Heart left ventricle (tissue), 16 donors: ENCODE measurements around the gene PLCB1. TPM values are rescaled to one million over a fixed set of nuclear protein-coding genes. Genes with fewer than 3 reads are reported as not detected.
A peak's percentile ranks its signal among the peaks of the same experiment; 100 is the strongest.

Source experiments
- ATAC-seq, 4 donors: fragments of 200-7000 bp; cut with Tn5 transposase; one replicate each; pipeline ENCODE4 v1.9.1; 2020 to 2022; ENCODE audit warnings: moderate library complexity in 4 of 4, mild to moderate bottlenecking in 3 of 4, moderate number of reproducible peaks in 1 of 4
- DNase-seq, 5 donors: peaks; one replicate each; pipeline ENCODE4 v3.0.0-alpha.2; 2020
- H3K27ac ChIP-seq, 12 donors: fragments of 200-600 bp; sonication (generic) in 4 of 12; one replicate each; pipeline versions ENCODE4 v1.5.0 to v1.8.0; 2016 to 2022; ENCODE audit warnings: mild to moderate bottlenecking in 2 of 12
- H3K27me3 ChIP-seq, 9 donors: fragments of 200-600 bp; sonication (generic) in 2 of 9; one replicate each; pipeline versions ENCODE4 v1.5.1 to v1.8.0; 2016 to 2022; ENCODE audit warnings: mild to moderate bottlenecking in 3 of 9
- H3K36me3 ChIP-seq, 9 donors: fragments of 200-600 bp; sonication (generic) in 2 of 9; one replicate each; pipeline versions ENCODE4 v1.5.0 to v1.8.0; 2018 to 2022; ENCODE audit warnings: mild to moderate bottlenecking in 2 of 9
- H3K4me1 ChIP-seq, 12 donors: fragments of 200-600 bp; sonication (generic) in 4 of 12; one replicate each; pipeline versions ENCODE4 v1.5.0 to v1.8.0; 2016 to 2022; ENCODE audit warnings: mild to moderate bottlenecking in 3 of 12
- H3K4me3 ChIP-seq, 12 donors: fragments of 200-600 bp; sonication (generic) in 4 of 12; one replicate each; pipeline versions ENCODE4 v1.5.0 to v1.8.0; 2017 to 2022; ENCODE audit warnings: mild to moderate bottlenecking in 9 of 12, moderate library complexity in 4 of 12
- H3K9me3 ChIP-seq, 12 donors: fragments of 200-600 bp; sonication (generic) in 4 of 12; one replicate each; pipeline versions ENCODE4 v1.5.0 to v1.8.0; 2016 to 2022; ENCODE audit warnings: mild to moderate bottlenecking in 1 of 12
- POLR2A ChIP-seq, 2 donors: fragments of 450-650 bp; IDR thresholded peaks; one replicate each; pipeline ENCODE4 v1.6.1; 2017; ENCODE audit warnings: antibody characterized with exemption in 2 of 2, mild to moderate bottlenecking in 2 of 2, moderate library complexity in 2 of 2
- WGBS, 4 donors: extraction: QIAGEN DNeasy Blood & Tissue Kit in 2 of 4; methylation state at CpG; one replicate each; pipeline versions ENCODE4 v1.1.5 to v1.1.7; 2013 to 2018; 5-methylcytosine and 5-hydroxymethylcytosine counted together
- intact Hi-C, 10 donors: fragments of 100-400 bp; cut with DNase I; formaldehyde crosslinking; loops; one replicate each; pipeline versions ENCODE4 v1.11.1 to v1.14.2; 2022
- polyA plus RNA-seq, 2 donors: library from polyadenylated mRNA; stranded (reverse); fragments of 200-250 nt; gene quantifications; one replicate each; pipeline ENCODE4 v1.2.3, GENCODE V29; 2013
- total RNA-seq, 9 donors: library from RNA; depleted of rRNA in 2 of 9; stranded (reverse); fragments of >200 nt in 2 of 9; fragmentation: NEBNext Ultra II Directional in 3 of 9; extraction: Animal tissue kit (Norgen Biotek cat#: 25700) in 3 of 9; gene quantifications; one replicate each; pipeline versions ENCODE4 v1.1.0 to v1.2.4, GENCODE V29; 2016 to 2023
- TF ChIP-seq, protein P1 (sequence below), 12 donors: fragments of 200-600 bp; sonication (generic) in 4 of 12; IDR thresholded peaks; one replicate each; pipeline versions ENCODE4 v1.5.0 to v1.8.0; 2018 to 2022; ENCODE audit warnings: antibody characterized with exemption in 12 of 12, mild to moderate bottlenecking in 5 of 12
- donor health status: ischemic (EF 13 %, LVEDD 7.1; RV severe dilation, severe dysfunction).
- donor health status: healthy with polysubstance abuse.
- donor health status: DM: no; HTN: yes; CAD: no.
- donor health status: DM: no; HTN: no; CAD: no.
- donor health status: ischemic (EF 25% LVEDD 6.9; RV normal size, moderate dysfunction).
- donor health status: ischemic (EF 25% LVEDD 5.7; RV mildly dilated, moderate dysfunction).
- donor health status: healthy.
- donor health status: DM: yes; HTN: yes; CAD: no.
- donor health status: ischemic (EF 35%, LVEDD 5.7; RV mildly dilated, moderate dysfunction).
- donor health status: nonischemic (EF 11% LVEDD 7.7; RV severe dilation, severe dysfunction).
- donor health status: DM: yes; HTN: yes; CAD: no.
- donor health status: PGD.
- donor health status: ischemic (EF 29% LVEDD 5.4; RV normal size, mild dysfunction).
- donor health status: nonischemic (EF 23%, LVEDD 6.1; RV moderate dilation, normal function).

Gene PLCB1
- total and polyA plus RNA-seq, 11 donors, result 2.5 to 12.1 (median 7.4) TPM

DNA sequence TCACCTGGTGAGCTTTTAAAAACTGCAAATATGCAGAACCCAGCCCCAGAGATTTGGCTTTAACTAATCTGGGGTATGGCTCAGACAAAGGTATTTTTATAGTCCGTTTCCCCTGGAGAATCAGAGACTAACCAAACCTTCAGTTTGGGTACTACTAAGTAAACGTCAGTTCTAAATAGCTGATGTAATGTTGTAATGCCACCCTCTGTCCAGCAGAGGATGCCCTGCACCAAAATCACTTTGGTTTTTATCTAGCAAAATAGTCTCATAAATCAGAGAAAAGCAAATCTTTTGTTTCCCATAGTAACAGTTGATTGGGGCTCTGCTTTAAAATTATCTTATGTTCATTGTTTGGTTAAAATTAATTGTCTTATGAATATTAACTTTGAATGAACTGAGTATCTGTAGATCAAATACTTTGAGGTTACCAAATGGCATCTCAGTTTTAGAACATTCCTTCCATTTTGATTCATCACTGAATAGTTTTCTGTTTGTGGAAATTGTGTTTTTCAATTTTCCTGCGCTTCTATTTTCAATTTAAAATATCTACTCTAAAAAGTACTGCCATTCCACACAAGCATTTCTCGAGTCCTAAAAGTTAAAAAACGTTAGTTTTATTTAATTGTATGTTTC lies 658.5 kb downstream of the PLCB1 start:
- Histone ChIP-seq H3K27ac (no peak overlapping the region), H3K36me3 (peaks cover 0 to 9% (median 0%) of the 10 kb centered on the region in 9 donors), H3K27me3 (no peaks in the 10 kb centered on the region), H3K4me3 (no peak overlapping the region), H3K9me3 (no peaks in the 10 kb centered on the region), H3K4me1 (peaks cover 0 to 8% (median 0%) of the 10 kb centered on the region in 12 donors)
- intact Hi-C loops, result loop anchor here in 8 of 10 donors (1.0 to 10.0 kb wide), 13 partner anchors 57 to 604 kb away; partner anchors contain the start of gene PLCB4 (in 2 of the 8)
- no peak for TF ChIP-seq POLR2A (IDR thresholded peaks at IDR 0.05)
- TF ChIP-seq, protein P1, sequence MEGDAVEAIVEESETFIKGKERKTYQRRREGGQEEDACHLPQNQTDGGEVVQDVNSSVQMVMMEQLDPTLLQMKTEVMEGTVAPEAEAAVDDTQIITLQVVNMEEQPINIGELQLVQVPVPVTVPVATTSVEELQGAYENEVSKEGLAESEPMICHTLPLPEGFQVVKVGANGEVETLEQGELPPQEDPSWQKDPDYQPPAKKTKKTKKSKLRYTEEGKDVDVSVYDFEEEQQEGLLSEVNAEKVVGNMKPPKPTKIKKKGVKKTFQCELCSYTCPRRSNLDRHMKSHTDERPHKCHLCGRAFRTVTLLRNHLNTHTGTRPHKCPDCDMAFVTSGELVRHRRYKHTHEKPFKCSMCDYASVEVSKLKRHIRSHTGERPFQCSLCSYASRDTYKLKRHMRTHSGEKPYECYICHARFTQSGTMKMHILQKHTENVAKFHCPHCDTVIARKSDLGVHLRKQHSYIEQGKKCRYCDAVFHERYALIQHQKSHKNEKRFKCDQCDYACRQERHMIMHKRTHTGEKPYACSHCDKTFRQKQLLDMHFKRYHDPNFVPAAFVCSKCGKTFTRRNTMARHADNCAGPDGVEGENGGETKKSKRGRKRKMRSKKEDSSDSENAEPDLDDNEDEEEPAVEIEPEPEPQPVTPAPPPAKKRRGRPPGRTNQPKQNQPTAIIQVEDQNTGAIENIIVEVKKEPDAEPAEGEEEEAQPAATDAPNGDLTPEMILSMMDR (IDR thresholded peaks at IDR 0.05), result peak; percentile 86 to 100 (median 94)
- DNase-seq, result peak in 3 of 5 donors; percentile 19 to 38 (median 37)
- ATAC-seq, result peak in 1 of 4 donors; percentile 50
- WGBS, 4 donors, result 52 to 55% (median 53%) methylated on average over 5 of the region's 5 CpGs

DNA sequence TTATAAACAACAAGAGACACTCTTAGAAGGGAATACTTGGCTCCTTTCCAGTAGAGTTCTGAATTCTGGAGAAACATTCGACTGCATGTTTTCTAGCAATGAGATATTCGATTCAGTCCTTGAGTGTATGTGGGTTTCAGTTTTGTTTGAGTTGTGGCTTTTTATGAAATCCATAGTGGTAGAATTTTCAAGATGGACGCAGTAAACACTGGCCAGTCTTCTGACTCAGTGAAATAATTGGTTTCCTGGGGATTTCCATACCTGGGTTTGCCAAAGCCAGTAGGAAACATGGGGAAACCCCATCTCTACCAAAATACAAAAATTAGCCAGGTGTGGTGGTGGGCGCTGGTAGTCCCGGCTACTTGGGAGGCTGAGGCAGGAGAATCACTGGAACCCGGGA lies 663.3 kb downstream of the PLCB1 start:
- no peak for DNase-seq
- Histone ChIP-seq H3K4me3 (no peak overlapping the region), H3K9me3 (no peaks in the 10 kb centered on the region), H3K27me3 (no peaks in the 10 kb centered on the region), H3K27ac (no peak overlapping the region), H3K36me3 (peaks cover 0 to 4% (median 0%) of the 10 kb centered on the region in 9 donors), H3K4me1 (peaks cover 0 to 20% (median 5%) of the 10 kb centered on the region in 12 donors)
- ATAC-seq, result no peak
- 70 to 85% (median 83%) methylated on average over 6 of the region's 6 CpGs for WGBS, 4 donors
- TF ChIP-seq, protein P1 (IDR thresholded peaks at IDR 0.05), result no peak
- TF ChIP-seq POLR2A (IDR thresholded peaks at IDR 0.05), result no peak
- intact Hi-C loops, result loop anchor here in 6 of 10 donors (5.0 to 10.0 kb wide), 5 partner anchors 57 to 599 kb away; partner anchors contain the start of gene PLCB4 (in 1 of the 6)

DNA sequence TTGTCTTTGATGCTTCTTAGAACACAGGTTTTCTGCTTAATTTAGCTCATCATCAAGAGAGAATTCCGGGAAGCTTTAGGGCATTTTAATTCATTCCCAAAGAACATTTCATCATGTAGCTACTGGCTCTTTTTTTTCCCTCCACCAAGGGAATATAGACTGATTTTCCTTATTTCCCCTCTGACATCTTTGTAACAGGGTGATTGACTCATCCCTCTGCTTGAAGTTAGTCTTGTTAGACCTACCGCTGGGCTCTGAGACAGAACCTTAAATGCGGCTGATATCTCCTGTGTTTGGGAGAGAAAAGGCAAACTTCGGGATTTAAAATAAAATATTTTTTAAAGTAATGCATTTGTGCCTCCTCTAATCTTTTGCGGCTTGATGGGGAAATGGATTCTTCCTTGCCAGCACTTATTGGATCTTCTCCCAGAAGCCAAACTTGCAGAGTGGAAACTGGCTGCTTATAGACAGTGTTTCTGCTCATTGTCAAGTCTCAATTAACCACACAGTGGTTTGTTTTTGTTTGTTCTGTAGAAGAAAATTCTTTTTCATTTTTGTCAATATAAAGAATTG lies 664.1 kb downstream of the PLCB1 start:
- Histone ChIP-seq H3K9me3 (no peaks in the 10 kb centered on the region), H3K27me3 (no peaks in the 10 kb centered on the region), H3K27ac (peak overlapping the region in 5 of 12 donors; percentile 6 to 58 (median 9)), H3K36me3 (peaks cover 0 to 4% (median 0%) of the 10 kb centered on the region in 9 donors), H3K4me1 (peaks cover 0 to 20% (median 5%) of the 10 kb centered on the region in 12 donors), H3K4me3 (no peak overlapping the region)
- 29 to 49% (median 36%) methylated on average over 5 of the region's 5 CpGs for WGBS, 4 donors
- no peak for DNase-seq
- TF ChIP-seq, protein P1 (IDR thresholded peaks at IDR 0.05), result no peak
- no peak for TF ChIP-seq POLR2A (IDR thresholded peaks at IDR 0.05)
- ATAC-seq, result peak in 3 of 4 donors; percentile 47 to 58 (median 48)
- intact Hi-C loops, result loop anchor here in 6 of 10 donors (5.0 to 10.0 kb wide), 5 partner anchors 56 to 599 kb away; partner anchors contain the start of gene PLCB4 (in 1 of the 6)

DNA sequence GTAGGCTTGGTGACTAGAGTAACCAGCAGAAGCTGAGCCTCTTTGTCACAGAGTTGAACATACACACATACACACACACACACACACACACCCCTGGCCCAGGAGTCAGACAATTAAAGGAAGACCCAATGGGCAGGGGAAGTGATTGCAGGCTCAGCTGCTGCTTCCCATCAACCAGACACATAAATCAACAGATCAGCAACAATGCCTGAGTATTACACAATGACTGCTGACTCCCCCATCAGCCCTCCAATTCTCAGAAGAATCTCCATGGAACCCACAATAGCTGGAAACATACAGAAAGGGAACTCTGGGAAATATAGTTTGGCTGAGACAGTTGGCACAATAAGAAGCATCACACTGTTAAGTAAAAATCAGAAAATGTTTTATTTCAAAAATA lies 666.4 kb downstream of the PLCB1 start:
- Histone ChIP-seq H3K4me3 (no peak overlapping the region), H3K36me3 (no peaks in the 10 kb centered on the region), H3K27ac (no peak overlapping the region), H3K27me3 (no peaks in the 10 kb centered on the region), H3K9me3 (no peaks in the 10 kb centered on the region), H3K4me1 (peaks cover 0 to 31% (median 8%) of the 10 kb centered on the region in 12 donors)
- TF ChIP-seq POLR2A (IDR thresholded peaks at IDR 0.05), result no peak
- TF ChIP-seq, protein P1 (IDR thresholded peaks at IDR 0.05), result no peak
- intact Hi-C loops, result loop anchor here in 6 of 10 donors (5.0 to 10.0 kb wide), 5 partner anchors 54 to 596 kb away; partner anchors contain the start of gene PLCB4 (in 1 of the 6)
- peak in 3 of 5 donors; percentile 19 to 34 (median 24) for DNase-seq
- ATAC-seq, result peak in 3 of 4 donors; percentile 53 to 63 (median 61)
